ENCODE results near the gene DYSF. TPM values are rescaled to one million over a fixed set of nuclear protein-coding genes. Genes with fewer than 3 reads are reported as not detected.

Gene DYSF
- total and polyA plus RNA-seq, 9 donors = 2.3 to 16.5 (median 5.1) TPM

DNA sequence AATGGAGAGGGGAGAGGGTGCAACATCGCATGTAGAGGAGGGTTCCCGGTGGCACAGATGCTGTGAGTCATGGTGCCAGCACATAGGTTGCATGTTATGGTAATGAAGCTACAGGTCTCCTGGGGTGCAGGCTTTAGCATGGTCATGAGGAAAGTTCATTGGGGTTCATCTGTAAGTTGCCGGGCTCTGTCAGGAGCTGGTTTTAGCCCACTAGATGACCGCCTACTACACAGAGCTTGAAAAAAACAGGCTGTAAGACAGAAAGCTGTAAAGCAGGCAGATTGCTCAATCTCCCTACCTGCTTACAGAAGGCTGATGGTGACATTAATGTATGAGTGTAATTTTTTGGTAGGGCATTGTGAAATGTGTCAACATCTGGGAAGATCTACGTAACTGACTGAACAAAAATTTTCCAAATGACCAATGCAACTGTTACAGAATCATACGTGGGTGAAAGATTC, 23.9 kb downstream of the DYSF start:
- intact Hi-C loops (cut with DNase I) = no loop called here
- H3K36me3 ChIP-seq = no peaks in the 10 kb centered on the region
- H3K27me3 ChIP-seq = no peaks in the 10 kb centered on the region
- no peak for TF ChIP-seq POLR2A (IDR thresholded peaks at IDR 0.05)
- no peak for TF ChIP-seq CTCF (IDR thresholded peaks at IDR 0.05)
- TF ChIP-seq EP300 (IDR thresholded peaks at IDR 0.05) = no peak
- H3K27ac ChIP-seq = no peak overlapping the region
- no peak overlapping the region for H3K4me3 ChIP-seq
- H3K4me1 ChIP-seq (ENCODE audit: insufficient read depth) = no peaks in the 10 kb centered on the region
- 83 to 86% (median 84%) methylated on average over 6 of the region's 6 CpGs for WGBS, 3 donors
- no peak for DNase-seq
- H3K9me3 ChIP-seq = no peaks in the 10 kb centered on the region

DNA sequence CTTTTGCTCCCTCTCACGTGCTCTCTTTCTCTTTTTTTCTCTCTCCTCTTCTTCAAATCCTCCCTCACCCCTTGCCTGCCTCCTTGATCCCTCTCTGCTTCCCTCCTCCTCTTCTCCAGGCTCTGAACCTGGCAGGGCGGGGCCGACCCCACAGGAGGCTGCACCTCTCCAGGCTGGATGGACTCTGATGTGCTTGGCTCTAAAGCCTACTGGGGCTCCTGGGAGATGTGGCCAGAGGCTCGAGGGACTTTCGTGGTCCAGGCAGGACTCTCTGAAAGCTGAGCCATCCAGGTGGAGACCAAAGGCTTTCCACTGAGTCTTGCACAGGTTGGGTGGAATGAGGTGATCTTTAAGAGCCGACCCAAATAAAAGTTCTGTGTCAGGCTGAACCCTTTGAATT, 25.4 kb downstream of the DYSF start:
- intact Hi-C loops (cut with DNase I) = no loop called here
- no peaks in the 10 kb centered on the region for H3K9me3 ChIP-seq
- no peak for TF ChIP-seq EP300 (IDR thresholded peaks at IDR 0.05)
- no peak for TF ChIP-seq POLR2A (IDR thresholded peaks at IDR 0.05)
- TF ChIP-seq CTCF (IDR thresholded peaks at IDR 0.05) = no peak
- no peaks in the 10 kb centered on the region for H3K27me3 ChIP-seq
- H3K4me1 ChIP-seq (ENCODE audit: insufficient read depth) = no peaks in the 10 kb centered on the region
- no peaks in the 10 kb centered on the region for H3K36me3 ChIP-seq
- H3K27ac ChIP-seq = no peak overlapping the region
- DNase-seq = no peak
- H3K4me3 ChIP-seq = no peak overlapping the region
- 72 to 80% (median 75%) methylated on average over 6 of the region's 6 CpGs for WGBS, 3 donors

- WGBS, 3 donors = 87 to 90% (median 89%) methylated on average over 5 of the region's 5 CpGs
These were observed 25.9 kb downstream of the DYSF start for GRCh38 chr2:71479261-71479660.

DNA sequence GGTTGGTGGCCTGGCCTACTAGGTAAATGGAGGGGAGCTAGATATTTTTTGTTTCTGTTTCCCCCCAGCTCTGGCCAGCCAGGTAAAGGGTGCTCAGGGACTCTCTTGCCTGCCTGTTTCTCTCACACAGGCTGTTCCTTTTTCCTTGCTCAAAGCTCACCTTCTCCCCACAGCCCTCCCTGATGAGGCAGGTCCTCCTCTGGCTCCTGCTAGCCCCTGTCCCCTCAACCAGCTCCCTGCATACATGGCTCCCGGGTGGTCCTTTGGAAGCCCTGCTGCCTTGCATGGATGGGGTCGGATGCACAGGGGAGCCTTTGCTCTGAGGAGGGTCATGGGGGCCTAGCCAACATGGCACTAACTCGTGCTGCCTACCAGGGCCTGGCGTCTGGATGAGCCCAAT, 27.8 kb downstream of the DYSF start:
- intact Hi-C loops (cut with DNase I) = no loop called here
- H3K4me1 ChIP-seq (ENCODE audit: insufficient read depth) = no peaks in the 10 kb centered on the region
- H3K9me3 ChIP-seq = no peaks in the 10 kb centered on the region
- no peak for DNase-seq
- H3K36me3 ChIP-seq = no peaks in the 10 kb centered on the region
- no peak overlapping the region for H3K4me3 ChIP-seq
- 78 to 96% (median 85%) methylated on average over 4 of the region's 4 CpGs for WGBS, 3 donors
- TF ChIP-seq CTCF (IDR thresholded peaks at IDR 0.05) (no peak), POLR2A (IDR thresholded peaks at IDR 0.05) (no peak), EP300 (IDR thresholded peaks at IDR 0.05) (no peak)
- H3K27me3 ChIP-seq = no peaks in the 10 kb centered on the region
- no peak overlapping the region for H3K27ac ChIP-seq

More at GRCh38 chr2:71479261-71479660, 25.9 kb downstream of the DYSF start:
- Histone ChIP-seq H3K27me3 (no peaks in the 10 kb centered on the region), H3K27ac (no peak overlapping the region), H3K36me3 (no peaks in the 10 kb centered on the region), H3K4me1 (ENCODE audit: insufficient read depth) (no peaks in the 10 kb centered on the region), H3K9me3 (no peaks in the 10 kb centered on the region), H3K4me3 (no peak overlapping the region)
- TF ChIP-seq CTCF (IDR thresholded peaks at IDR 0.05) (no peak), POLR2A (IDR thresholded peaks at IDR 0.05) (no peak), EP300 (IDR thresholded peaks at IDR 0.05) (no peak)
- no peak for DNase-seq
- intact Hi-C loops (cut with DNase I) = no loop called here
